Measurements from ENCODE around the gene UIMC1. TPM values are rescaled to one million over a fixed set of nuclear protein-coding genes. Genes with fewer than 3 reads are reported as not detected.

The UIMC1 gene
- polyA plus RNA-seq, 1 donor (not counting 4 experiments of a cell fraction or from before 2014, with no cell fraction given), result 29.0 TPM

DNA sequence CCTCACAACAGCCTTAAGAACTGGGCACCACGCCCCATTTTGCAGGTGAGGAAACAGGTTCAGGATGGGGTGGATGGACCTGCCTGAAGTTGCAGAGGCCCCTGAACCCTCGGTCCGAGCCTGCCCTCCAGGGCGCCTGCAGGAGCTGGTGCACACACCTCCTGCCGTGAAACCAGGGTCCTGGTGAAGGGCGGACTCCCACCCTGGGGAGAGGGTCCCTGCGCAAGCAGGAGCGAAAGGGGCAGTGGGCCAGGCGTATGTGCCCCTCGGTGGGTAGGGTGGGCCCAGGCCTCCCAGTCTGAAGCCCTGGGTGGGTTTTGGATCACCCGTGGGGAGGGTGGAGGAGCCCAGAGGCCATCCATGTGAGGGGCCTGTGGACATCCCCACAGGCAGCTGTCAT is 145.3 kb downstream of the UIMC1 start:
- FAIRE-seq (no peak), DNase-seq (ENCODE audit: low read depth, low spot score) (no peak)
- no peak overlapping the region for H2AFZ ChIP-seq (ENCODE audit: control insufficient read depth, low read length)
- H3K27me3 ChIP-seq (ENCODE audit: control insufficient read depth, extremely low read depth, insufficient read depth, low read length), result peaks cover 27% of the 10 kb centered on the region
- no peaks in the 10 kb centered on the region for H3K36me3 ChIP-seq (ENCODE audit: control insufficient read depth in 2 of 2, extremely low read depth in 1 of 2, insufficient read depth in 2 of 2, low read length in 2 of 2)
- no peak overlapping the region for H3K27ac ChIP-seq (ENCODE audit: control insufficient read depth, insufficient read depth, low read length)
- no peak overlapping the region for H3K9ac ChIP-seq (ENCODE audit: control insufficient read depth, extremely low read depth, insufficient read depth, low read length)
- TF ChIP-seq, protein P1, sequence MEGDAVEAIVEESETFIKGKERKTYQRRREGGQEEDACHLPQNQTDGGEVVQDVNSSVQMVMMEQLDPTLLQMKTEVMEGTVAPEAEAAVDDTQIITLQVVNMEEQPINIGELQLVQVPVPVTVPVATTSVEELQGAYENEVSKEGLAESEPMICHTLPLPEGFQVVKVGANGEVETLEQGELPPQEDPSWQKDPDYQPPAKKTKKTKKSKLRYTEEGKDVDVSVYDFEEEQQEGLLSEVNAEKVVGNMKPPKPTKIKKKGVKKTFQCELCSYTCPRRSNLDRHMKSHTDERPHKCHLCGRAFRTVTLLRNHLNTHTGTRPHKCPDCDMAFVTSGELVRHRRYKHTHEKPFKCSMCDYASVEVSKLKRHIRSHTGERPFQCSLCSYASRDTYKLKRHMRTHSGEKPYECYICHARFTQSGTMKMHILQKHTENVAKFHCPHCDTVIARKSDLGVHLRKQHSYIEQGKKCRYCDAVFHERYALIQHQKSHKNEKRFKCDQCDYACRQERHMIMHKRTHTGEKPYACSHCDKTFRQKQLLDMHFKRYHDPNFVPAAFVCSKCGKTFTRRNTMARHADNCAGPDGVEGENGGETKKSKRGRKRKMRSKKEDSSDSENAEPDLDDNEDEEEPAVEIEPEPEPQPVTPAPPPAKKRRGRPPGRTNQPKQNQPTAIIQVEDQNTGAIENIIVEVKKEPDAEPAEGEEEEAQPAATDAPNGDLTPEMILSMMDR (optimal IDR thresholded peaks at IDR 0.05 in 1 of 3, IDR thresholded peaks at IDR 0.05 in 1 of 3, conservative IDR thresholded peaks at IDR 0.05 in 1 of 3; ENCODE audit: extremely low read depth in 1 of 3, insufficient read depth in 2 of 3, low read length in 3 of 3), result no peak
- TF ChIP-seq EZH2 (IDR thresholded peaks at IDR 0.05; ENCODE audit: low read length), result no peak
- H3K4me2 ChIP-seq (ENCODE audit: control insufficient read depth, extremely low read depth, insufficient read depth, low read depth, low read length), result no peak overlapping the region
- no peaks in the 10 kb centered on the region for H3K4me1 ChIP-seq (ENCODE audit: control insufficient read depth, extremely low read depth, insufficient read depth, low read length)
- H3K9me3 ChIP-seq (ENCODE audit: control insufficient read depth, low read depth, low read length), result no peaks in the 10 kb centered on the region
- H3K4me3 ChIP-seq (ENCODE audit: control insufficient read depth in 2 of 3, extremely low read depth in 1 of 3, insufficient read depth in 2 of 3, low read depth in 1 of 3, low read length in 3 of 3), result no peak overlapping the region
- H3K9me1 ChIP-seq (ENCODE audit: control insufficient read depth, extremely low read depth, insufficient read depth, low read length), result no peaks in the 10 kb centered on the region
- H4K20me1 ChIP-seq (ENCODE audit: control insufficient read depth, extremely low read depth, insufficient read depth, low read length), result no peaks in the 10 kb centered on the region
- dilution Hi-C loops (cut with MboI; ENCODE audit: extremely low pct_ligation_motif_present, low sequenced_read_pairs), result no loop called here
- no peaks in the 10 kb centered on the region for H3K79me2 ChIP-seq (ENCODE audit: control insufficient read depth, insufficient read depth, low read length)

DNA sequence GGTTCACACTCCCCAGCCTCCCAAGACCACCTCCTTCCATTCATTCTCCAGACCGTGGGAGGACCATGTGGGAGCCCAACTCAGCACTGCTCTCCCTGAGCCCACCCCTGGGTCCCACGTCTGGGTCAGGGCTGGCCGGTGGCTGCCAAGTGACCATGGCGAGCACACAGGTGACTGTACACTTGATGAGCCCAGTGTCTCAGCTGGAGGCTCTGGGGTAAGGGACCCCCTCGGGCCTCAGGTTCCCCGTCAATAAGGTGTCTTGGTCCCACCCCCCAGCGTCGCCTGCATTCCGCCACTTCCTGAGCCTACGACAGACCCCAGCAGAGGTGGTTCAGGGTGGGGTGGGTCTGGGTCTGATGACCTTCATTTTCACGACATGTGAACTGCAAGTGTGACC is 146.2 kb downstream of the UIMC1 start:
- Histone ChIP-seq H3K9me1 (ENCODE audit: control insufficient read depth, extremely low read depth, insufficient read depth, low read length) (no peaks in the 10 kb centered on the region), H3K36me3 (ENCODE audit: control insufficient read depth in 2 of 2, extremely low read depth in 1 of 2, insufficient read depth in 2 of 2, low read length in 2 of 2) (no peaks in the 10 kb centered on the region), H3K9ac (ENCODE audit: control insufficient read depth, extremely low read depth, insufficient read depth, low read length) (no peak overlapping the region), H3K4me1 (ENCODE audit: control insufficient read depth, extremely low read depth, insufficient read depth, low read length) (no peaks in the 10 kb centered on the region), H3K27ac (ENCODE audit: control insufficient read depth, insufficient read depth, low read length) (no peak overlapping the region), H3K9me3 (ENCODE audit: control insufficient read depth, low read depth, low read length) (no peaks in the 10 kb centered on the region), H2AFZ (ENCODE audit: control insufficient read depth, low read length) (no peak overlapping the region), H3K27me3 (ENCODE audit: control insufficient read depth, extremely low read depth, insufficient read depth, low read length) (peaks cover 18% of the 10 kb centered on the region), H3K79me2 (ENCODE audit: control insufficient read depth, insufficient read depth, low read length) (no peaks in the 10 kb centered on the region), H3K4me3 (ENCODE audit: control insufficient read depth in 2 of 3, extremely low read depth in 1 of 3, insufficient read depth in 2 of 3, low read depth in 1 of 3, low read length in 3 of 3) (no peak overlapping the region), H4K20me1 (ENCODE audit: control insufficient read depth, extremely low read depth, insufficient read depth, low read length) (no peaks in the 10 kb centered on the region), H3K4me2 (ENCODE audit: control insufficient read depth, extremely low read depth, insufficient read depth, low read depth, low read length) (no peak overlapping the region)
- TF ChIP-seq, protein P1 (optimal IDR thresholded peaks at IDR 0.05 in 1 of 3, IDR thresholded peaks at IDR 0.05 in 1 of 3, conservative IDR thresholded peaks at IDR 0.05 in 1 of 3; ENCODE audit: extremely low read depth in 1 of 3, insufficient read depth in 2 of 3, low read length in 3 of 3), result no peak
- no peak for TF ChIP-seq EZH2 (IDR thresholded peaks at IDR 0.05; ENCODE audit: low read length)
- no peak for DNase-seq (ENCODE audit: low read depth, low spot score)
- dilution Hi-C loops (cut with MboI; ENCODE audit: extremely low pct_ligation_motif_present, low sequenced_read_pairs), result no loop called here
- no peak for FAIRE-seq
